Hypothalamus (tissue), 51 donors: ENCODE data around the gene LENG1.

Experiments used
- DNase-seq, 51 donors: peaks; one replicate each; lab custom pipeline; 2025; lab: John Stamatoyannopoulos, UW

LENG1 gene

DNA sequence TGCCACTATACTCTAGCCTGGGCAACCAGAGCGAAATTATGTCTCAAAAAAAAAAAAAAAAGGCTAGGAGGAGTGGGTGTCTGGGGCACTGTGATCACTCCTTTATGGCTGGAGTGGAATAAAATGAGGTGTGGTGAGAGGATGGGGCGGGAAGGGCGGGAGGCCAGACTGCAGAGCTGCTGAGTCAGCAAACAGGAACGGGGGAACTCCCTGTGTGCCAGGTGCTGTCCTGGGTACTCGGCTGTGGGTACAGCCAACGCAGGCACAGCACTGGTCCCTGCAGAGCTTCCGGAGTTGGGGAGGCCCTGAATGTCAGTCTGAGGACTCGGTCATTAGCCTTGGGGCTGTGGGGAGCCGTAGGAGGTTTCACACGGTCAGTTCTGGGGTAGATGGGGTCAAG, 38.3 kb downstream of the LENG1 start:
- no peak for DNase-seq

DNA sequence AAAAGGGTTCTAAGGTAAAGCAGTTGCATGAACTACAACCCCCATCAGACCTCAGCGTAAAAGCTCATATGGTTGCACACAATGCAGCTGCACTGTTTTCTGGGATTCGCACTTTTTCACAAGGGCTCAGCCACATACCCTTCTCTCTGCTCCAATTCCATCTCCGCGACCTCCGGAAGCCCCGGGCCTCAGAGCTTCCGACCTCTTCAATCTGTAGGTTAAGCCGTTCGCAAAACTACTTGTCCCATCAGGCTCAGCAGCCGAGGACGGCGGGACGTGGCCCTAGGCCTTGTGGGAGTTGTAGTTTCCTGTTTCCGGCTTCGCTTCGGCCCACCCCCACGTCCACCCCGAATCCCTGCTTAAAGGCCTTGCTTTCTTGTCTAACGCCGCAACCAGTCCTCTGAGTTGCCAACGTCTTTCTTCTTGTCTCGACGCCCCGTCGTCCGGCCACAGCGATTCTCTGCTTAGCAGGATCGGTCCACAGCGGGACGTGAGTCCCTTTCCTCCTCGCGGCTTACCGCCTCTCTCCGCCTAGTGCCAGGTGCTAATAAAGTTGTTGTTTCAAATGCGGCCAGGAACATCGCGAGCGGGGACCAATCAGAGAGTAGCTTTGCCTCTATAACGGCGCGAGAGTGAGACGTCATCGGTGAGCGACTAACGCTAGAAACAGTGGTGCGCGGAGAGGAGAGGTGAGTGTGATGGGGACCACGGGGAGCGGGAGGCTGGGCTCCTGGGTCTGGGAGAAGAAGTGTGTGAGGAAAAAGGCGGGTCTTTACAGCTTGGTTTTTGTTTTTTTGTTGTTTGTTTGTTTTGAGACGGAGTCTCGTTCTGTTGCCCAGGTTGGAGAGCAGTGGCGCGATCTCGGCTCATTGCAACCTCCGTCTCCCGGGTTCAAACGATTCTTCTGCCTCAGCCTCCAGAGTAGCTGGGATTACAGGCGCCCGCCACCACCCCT, 44.1 kb downstream of the LENG1 start, which contains the start of the genes PRPF31 and TFPT:
Gene PRPF31 (plus strand): TSS at position 646 of the 955 bp plus-strand sequence. CDS start 2,525 bp downstream, outside the sequence.
Gene TFPT (minus strand): TSS at position 549 of the 955 bp plus-strand sequence. CDS start 388 bp downstream, at position 161.
- peak; percentile 79 to 100 (median 94) for DNase-seq

DNA sequence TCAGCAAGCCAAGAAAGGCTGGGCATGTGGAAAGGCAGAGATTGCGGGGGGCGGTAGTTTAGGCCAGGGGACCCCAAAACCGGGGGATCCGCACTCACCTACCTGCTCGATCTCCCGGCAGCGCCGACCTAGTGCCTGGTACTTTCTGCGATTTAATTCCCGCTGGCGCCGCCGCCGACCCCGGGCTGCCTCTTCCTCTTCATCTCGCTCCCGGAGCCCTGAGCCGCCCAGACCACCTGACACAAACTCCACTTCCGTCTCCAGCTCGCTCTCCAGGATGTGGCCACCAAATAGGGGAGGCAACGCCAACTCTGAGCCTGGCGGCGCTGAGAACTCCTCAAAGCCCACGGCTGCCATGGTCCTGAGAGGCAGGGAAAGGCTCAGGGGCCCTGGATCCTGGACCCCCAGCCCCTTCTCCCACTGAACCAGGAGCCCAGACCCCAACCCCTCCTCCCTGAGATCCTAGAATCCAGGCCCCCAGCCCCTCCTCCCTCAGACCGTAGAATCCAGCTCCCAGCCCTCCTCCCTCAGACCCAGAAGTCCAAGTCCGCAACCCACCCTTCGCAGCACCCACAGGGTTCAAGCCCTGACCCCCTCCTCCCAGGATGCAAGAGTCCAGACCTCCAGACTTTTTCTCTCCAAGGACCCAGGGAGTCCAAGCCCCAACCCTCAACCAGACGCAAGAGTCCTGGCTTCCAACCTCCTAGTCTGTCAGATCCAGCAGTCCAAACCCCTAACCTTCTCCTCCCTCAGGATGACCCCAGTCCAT, 45.0 kb downstream of the LENG1 start:
- peak in 29 of 51 donors; percentile 3 to 49 (median 32) for DNase-seq

DNA sequence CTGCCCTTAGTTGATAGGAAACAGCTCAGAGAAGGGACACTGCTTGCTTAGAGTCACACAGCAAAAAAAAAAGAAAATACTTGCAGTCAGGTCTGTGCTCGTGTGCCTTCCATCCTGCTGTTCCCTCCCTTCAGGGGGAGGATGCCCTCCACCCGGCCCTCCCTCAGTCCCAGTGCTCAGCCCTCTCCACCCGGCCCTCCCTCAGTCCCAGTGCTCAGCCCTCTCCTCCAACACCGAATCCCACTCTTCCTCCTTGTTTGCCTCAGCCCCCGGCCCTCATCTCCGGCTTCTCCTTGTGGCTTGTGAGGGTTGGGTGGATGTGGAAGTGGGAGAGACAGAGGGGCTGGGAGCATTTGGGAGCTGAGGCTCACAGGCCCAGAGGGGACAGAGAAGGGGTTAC, 49.9 kb downstream of the LENG1 start:
- no peak for DNase-seq

DNA sequence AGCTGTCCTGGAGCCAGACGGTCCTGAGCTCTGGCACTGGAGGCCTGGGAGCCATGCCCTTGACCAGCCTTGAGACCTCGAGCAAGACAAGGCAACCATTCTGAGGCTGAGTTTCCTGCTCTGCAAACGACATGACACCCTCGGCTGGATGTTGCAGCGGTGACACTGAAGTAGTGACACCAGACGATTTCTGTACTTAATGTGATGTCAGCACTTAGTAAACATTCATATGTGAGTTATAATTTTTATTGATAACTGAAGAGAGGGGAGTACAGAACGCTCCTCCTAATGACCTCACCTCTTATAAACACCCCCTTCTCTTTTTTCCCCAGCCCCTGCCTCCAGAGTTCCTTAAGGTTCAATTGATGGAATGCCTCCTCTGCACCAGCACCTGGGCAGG, 51.0 kb downstream of the LENG1 start:
- DNase-seq = no peak

DNA sequence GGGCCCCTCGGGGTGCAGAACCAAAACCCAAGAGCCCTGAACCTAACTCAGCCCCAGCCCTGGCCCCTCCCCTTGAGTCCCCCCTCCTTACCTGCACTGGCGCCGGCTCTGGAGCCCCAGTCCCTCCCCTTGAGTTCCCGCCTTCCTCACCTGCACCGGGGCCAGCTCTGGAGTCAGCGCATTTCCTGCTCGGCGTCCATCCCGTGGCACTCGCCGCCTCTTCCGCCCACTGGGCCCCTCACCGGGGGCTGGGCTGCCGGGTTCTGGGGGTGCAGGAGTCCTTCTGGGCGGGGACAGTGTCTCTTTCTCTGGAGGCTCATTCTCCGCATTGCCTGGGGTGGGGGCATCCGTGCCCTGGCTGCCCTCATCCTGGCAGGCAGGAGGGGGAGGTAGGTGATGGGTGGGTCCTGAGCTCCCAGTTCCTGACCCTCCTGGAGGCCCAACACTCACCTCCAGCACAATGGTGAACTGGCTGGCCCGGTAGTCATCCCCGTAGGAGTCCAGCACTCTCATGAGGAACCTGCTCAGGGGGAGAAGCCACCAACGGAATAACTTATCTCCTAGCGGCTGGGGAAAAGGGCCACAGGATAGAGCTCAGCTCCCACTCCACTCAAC, 51.5 kb downstream of the LENG1 start:
- DNase-seq = no peak

DNA sequence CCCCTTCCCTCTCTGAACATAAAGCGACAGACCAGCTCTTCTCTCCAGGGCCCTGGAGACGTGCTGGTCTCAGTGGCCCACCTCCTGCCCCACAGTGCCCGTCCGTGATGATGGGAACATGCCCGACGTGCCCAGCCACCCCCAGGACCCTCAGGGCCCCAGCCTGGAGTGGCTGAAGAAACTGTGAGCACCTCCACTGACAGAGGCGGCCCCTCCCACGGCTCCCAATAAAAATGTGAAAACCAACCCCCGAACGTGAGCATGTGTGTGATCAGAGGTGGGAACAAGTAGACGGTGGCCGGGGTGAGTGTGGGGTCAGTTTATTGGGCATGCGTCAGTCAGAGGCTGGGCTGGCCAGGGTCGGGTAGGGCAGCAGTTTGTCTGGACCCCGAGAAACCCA, 52.8 kb downstream of the LENG1 start:
- DNase-seq = no peak

DNA sequence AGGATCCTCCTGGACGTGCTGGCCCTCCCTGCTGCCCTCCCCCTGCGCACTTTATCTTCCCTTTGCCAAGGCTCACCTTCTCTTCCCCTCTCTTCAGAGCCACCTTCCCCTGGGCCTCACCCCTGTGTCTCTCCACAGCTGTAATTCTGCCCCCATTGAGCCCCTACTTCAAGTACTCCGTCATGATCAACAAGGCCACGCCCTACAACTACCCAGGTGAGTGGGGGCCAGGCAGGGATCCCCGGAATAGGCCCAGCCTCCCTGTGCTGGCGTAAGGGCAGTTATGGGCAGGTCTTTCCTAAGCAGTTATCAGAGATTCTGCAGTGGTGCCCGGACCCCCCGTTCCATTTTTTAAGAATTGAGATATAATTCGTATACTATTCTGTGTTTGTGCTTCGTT, 53.7 kb downstream of the LENG1 start:
- no peak for DNase-seq
